Activated T-cell treated with anti-CD3 and anti-CD28 coated beads, Interleukin-2, amount 50 U/mL, for 24 hours (primary cell): ENCODE measurements around the gene RFC1.
"Not testable (repeated sequence)": the region's sequence is repeated elsewhere in the genome, so short reads cannot be mapped to it uniquely, and the experiment has no call there.

Experiments used
- DNase-seq: peaks from one replicate; pipeline ENCODE4 v3.0.0-alpha.2; 2020
- H3K27ac Mint-ChIP-seq: 2 replicates; pipeline ENCODE4 v1.8.0; 2020; ENCODE audit warnings: mild to moderate bottlenecking, mixed read lengths
- H3K27me3 Mint-ChIP-seq: 2 replicates; pipeline ENCODE4 v1.8.0; 2020; ENCODE audit warnings: mixed read lengths
- H3K36me3 Mint-ChIP-seq: 2 replicates; pipeline ENCODE4 v1.8.0; 2020; ENCODE audit warnings: low read depth, mixed read lengths
- H3K4me1 Mint-ChIP-seq: 2 replicates; pipeline ENCODE4 v1.8.0; 2020; ENCODE audit warnings: low read depth, mixed read lengths
- H3K4me3 Mint-ChIP-seq: 2 replicates; pipeline ENCODE4 v1.8.0; 2020; ENCODE audit warnings: mild to moderate bottlenecking, moderate library complexity, mixed read lengths
- H3K9me3 Mint-ChIP-seq: 2 replicates; pipeline ENCODE4 v1.8.0; 2020; ENCODE audit warnings: mixed read lengths

Gene RFC1

DNA sequence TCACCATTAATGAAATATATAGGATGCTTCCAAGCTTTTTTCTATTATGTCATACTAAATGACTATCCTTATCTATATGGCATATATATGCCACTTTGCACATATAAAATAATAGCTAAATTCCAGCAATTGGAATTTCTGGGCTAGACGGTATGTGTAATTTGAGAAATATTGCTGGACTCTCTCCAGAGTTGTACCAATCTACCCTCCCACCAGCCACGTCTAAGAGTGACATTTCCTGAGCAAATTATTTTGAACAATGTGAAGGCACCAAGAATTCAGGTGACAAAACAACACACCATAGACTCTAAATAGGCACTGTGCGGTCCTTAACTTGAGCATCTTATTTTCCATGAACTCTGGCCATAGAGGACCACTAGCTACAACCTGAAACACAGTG lies 62.3 kb downstream of the RFC1 start:
- Mint-ChIP-seq H3K4me3 (no peak overlapping the region), H3K27me3 (no peaks in the 10 kb centered on the region), H3K27ac (no peak overlapping the region), H3K9me3 (no peaks in the 10 kb centered on the region), H3K4me1 (no peaks in the 10 kb centered on the region), H3K36me3 (peaks cover 92% of the 10 kb centered on the region)
- DNase-seq, result no peak

DNA sequence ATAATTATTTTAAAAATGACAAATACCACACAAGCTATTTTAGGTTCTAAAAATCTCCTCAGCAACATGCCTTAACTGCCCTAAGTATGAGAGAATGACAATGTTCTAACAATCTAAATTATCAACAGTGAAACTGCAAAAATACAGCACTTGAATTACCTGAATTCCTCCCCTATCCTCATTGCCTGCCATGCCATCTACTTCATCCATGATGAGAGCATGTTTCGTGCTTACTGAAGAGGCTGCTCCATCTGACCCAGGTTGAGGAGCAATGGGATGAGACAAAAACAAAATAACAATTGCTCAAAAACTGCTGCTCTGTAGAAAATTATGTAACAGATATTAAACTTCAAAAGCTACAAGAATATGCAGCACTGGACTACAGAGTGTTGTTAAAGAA lies 63.3 kb downstream of the RFC1 start:
- no peaks in the 10 kb centered on the region for H3K9me3 Mint-ChIP-seq
- H3K27ac Mint-ChIP-seq, result no peak overlapping the region
- H3K27me3 Mint-ChIP-seq, result no peaks in the 10 kb centered on the region
- H3K4me1 Mint-ChIP-seq, result no peaks in the 10 kb centered on the region
- no peak for DNase-seq
- no peak overlapping the region for H3K4me3 Mint-ChIP-seq
- H3K36me3 Mint-ChIP-seq, result peaks cover 92% of the 10 kb centered on the region

DNA sequence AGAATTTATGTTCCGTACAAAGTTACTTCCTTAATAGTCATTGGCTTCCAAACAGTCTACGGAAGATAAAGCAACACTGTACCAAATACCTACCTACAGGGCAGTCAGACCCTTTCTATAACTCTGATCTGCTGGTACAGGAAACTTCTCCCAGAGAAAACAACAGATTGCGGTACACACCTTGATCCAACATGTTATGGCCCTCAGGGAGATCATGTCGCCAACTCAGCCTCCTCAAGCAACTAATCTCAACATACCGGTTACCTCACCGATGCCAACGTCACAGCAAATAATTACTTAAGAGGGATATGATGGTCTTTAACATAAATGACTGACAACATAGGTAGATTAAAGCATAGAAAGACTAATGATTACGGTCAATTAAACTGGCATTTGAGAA lies 70.4 kb downstream of the RFC1 start:
- Mint-ChIP-seq H3K9me3 (peaks cover 2% of the 10 kb centered on the region), H3K36me3 (peaks cover 85% of the 10 kb centered on the region), H3K4me1 (no peaks in the 10 kb centered on the region), H3K27ac (no peak overlapping the region), H3K4me3 (no peak overlapping the region), H3K27me3 (no peaks in the 10 kb centered on the region)
- no peak for DNase-seq

DNA sequence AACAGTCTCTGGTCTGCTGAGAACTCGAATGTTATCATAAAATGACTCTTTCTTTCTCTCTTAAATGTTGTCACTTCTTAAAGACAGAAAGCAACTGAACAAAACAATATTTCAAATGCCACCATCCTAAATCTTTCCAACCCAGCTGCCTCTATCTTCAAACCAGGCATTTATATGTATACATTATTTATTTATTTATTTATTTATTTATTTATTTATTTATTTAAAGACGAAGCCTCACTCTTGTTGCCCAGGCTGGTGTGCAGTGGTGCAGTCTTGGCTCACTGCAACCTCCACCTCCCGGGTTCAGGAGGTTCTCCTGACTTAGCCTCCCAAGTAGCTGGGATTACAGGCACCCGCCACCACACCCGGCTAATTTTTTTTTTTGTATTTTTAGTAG lies 73.7 kb downstream of the RFC1 start:
- not testable (repeated sequence) for H3K4me3 Mint-ChIP-seq, H3K9me3 Mint-ChIP-seq, H3K27me3 Mint-ChIP-seq, H3K4me1 Mint-ChIP-seq, DNase-seq
- H3K27ac Mint-ChIP-seq, result peak overlapping the region; percentile 35
- peaks cover 85% of the 10 kb centered on the region for H3K36me3 Mint-ChIP-seq

DNA sequence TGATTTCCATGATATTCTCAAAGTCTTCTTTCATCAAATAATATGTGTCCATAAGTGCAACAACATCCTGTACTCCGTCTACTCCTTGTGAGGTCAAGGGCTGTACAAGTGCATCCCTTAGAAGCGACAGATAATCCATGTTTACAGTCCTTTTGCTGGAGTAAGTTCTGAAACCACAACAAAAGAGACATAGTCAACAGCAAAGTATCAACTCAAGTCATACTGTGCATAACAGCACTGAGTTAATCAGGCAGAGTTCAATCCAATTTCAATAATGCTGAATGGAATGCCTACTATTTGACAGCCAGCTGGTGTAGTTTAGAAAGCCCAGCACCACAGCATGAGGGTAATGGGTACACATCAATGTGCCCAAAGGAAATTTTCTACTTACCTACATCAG lies 74.5 kb downstream of the RFC1 start:
- Mint-ChIP-seq H3K27ac (no peak overlapping the region), H3K9me3 (no peaks in the 10 kb centered on the region), H3K4me3 (no peak overlapping the region), H3K27me3 (no peaks in the 10 kb centered on the region), H3K4me1 (no peaks in the 10 kb centered on the region), H3K36me3 (peaks cover 91% of the 10 kb centered on the region)
- DNase-seq, result no peak

DNA sequence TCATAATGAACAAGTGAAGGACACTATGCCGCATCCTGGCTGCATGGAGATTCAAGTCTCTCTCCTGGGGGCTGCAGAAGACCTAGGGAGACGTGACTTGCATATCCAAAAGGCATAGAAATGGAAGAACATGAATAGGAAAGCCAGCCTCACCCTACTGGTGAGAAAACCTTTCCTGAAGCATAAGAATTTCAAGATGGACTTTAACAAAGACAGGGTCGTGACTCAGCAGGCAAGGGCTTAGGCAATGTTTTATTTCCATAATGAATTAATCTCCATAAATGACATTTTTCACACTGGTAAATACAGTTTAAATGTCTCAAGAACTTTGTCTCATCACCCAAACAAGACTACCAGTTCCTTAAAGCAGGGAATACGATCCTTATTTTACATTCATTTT lies 78.9 kb downstream of the RFC1 start:
- no peak for DNase-seq
- peak overlapping the region; percentile 41 for H3K27ac Mint-ChIP-seq
- H3K4me3 Mint-ChIP-seq, result no peak overlapping the region
- no peaks in the 10 kb centered on the region for H3K9me3 Mint-ChIP-seq
- H3K36me3 Mint-ChIP-seq, result peaks cover 86% of the 10 kb centered on the region
- no peaks in the 10 kb centered on the region for H3K27me3 Mint-ChIP-seq
- H3K4me1 Mint-ChIP-seq, result peaks cover 3% of the 10 kb centered on the region

DNA sequence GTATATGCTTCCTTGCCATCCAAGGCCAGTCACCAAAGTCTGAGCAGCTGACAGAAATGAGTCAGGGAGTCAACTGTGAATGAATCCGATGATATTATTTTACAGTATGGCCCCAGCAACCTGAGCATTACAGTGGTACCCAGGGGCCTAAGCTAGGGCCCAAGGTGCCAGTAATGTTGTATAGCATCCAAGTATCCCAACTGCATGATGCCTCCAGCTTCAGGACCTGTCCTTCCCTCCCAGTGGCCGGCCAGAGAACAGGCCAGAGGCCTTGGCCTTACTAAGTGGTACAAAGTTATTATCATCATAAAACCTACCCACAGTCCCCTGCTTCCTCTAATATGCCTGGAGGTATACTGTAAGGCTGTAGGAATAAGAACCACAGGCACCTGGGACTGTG lies 79.9 kb downstream of the RFC1 start:
- H3K4me3 Mint-ChIP-seq, result no peak overlapping the region
- no peaks in the 10 kb centered on the region for H3K9me3 Mint-ChIP-seq
- H3K27ac Mint-ChIP-seq, result peak overlapping the region; percentile 2
- peaks cover 3% of the 10 kb centered on the region for H3K4me1 Mint-ChIP-seq
- peaks cover 77% of the 10 kb centered on the region for H3K36me3 Mint-ChIP-seq
- no peak for DNase-seq
- no peaks in the 10 kb centered on the region for H3K27me3 Mint-ChIP-seq

DNA sequence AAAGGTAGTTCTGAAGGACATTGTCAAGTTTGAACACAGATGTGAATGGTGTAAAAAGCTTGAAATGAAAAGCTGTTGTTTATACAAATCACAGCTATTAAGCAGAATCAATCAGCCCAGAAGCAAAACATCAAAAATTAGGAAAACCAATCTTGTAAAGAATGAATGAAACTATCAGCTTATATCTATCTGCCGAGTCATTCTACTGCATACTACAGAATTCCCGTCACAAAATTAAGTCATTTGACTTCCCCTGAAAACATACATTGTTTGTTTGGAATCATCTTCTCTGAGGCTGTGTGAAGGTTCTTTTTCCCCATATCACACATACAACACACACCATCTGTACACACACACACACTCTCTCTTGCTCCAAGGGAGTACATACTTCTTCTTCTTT lies 80.3 kb downstream of the RFC1 start:
- Mint-ChIP-seq H3K27ac (peak overlapping the region; percentile 2), H3K36me3 (peaks cover 73% of the 10 kb centered on the region), H3K9me3 (no peaks in the 10 kb centered on the region), H3K4me1 (peaks cover 3% of the 10 kb centered on the region), H3K27me3 (no peaks in the 10 kb centered on the region), H3K4me3 (no peak overlapping the region)
- no peak for DNase-seq

DNA sequence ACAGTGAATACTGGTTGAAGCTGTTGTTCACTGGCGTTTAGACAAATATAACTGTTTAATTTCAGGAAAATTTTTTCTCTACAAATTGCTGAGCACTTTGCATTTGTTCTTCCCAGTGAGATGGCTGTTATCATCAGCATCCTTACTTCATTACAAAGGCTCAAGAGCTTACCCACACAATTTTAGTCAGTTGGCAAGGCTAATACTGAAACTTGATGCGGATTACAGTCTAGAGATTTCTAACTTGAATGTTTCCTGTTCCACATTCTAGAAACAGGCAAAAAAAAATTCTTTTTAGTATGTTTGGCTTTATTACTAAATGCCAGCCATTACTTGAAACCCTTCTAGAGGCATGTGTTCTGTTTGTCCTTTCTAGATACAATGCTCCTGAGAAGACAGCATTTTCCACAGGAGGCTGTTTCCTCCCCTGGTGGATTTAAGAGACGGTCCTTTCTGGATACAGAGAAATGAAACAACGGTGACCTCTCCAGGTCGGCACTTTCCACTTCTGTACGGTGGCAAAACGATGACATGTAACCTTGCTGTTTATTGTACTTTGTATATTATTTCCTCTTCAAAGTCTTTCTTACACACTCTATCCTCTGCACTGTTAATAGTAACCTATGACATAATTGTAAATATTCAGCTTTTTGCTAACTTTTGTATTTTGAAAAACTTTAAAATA lies 80.9 kb downstream of the RFC1 start:
- Mint-ChIP-seq H3K27me3 (no peaks in the 10 kb centered on the region), H3K4me1 (peaks cover 3% of the 10 kb centered on the region), H3K4me3 (no peak overlapping the region), H3K36me3 (peaks cover 73% of the 10 kb centered on the region), H3K27ac (peak overlapping the region; percentile 6), H3K9me3 (no peaks in the 10 kb centered on the region)
- no peak for DNase-seq

DNA sequence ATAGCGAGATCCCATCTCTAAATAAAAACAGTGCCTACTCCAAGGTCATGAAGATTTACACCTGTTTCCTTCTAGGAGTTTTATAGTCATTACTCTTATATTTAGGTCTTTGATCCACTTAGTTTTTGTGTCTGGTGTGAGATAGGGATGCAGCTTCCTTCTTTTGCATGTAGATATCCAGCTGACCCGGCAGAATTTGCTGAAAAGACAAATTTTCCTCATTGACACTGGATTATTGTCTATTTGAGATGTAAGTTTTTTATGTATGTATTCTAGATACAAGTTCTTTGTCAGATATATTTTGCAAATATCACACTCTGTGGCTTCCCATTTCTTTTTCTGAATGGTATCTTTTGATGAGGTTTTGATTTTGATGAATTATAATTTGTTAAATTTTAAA lies 85.4 kb downstream of the RFC1 start:
- H3K4me3 Mint-ChIP-seq, result no peak overlapping the region
- peaks cover 3% of the 10 kb centered on the region for H3K4me1 Mint-ChIP-seq
- no peaks in the 10 kb centered on the region for H3K9me3 Mint-ChIP-seq
- H3K27me3 Mint-ChIP-seq, result no peaks in the 10 kb centered on the region
- peaks cover 55% of the 10 kb centered on the region for H3K36me3 Mint-ChIP-seq
- DNase-seq, result no peak
- no peak overlapping the region for H3K27ac Mint-ChIP-seq

DNA sequence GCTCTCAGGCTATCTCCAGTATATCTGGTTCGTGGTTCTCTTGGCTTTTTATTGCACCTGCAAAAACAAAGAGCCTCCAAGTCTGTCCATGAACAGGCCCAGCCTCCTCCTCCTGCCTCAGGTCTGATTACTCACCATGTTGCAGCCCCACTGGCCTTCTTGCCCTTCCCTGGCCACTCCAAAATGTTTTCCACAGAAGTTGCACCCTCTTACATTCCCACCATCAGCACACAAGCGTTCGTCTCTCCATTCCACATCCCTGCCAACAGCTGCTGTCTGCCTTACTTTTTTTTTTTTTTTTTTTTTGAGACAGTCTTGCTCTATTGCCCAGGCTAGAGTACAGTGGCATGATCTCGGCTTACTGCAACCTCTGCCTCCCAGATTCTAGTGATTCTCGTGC lies 86.7 kb downstream of the RFC1 start:
- Mint-ChIP-seq H3K9me3 (no peaks in the 10 kb centered on the region), H3K4me1 (no peaks in the 10 kb centered on the region), H3K27me3 (no peaks in the 10 kb centered on the region), H3K36me3 (peaks cover 55% of the 10 kb centered on the region), H3K4me3 (no peak overlapping the region), H3K27ac (peak overlapping the region; percentile 17)
- DNase-seq, result no peak

DNA sequence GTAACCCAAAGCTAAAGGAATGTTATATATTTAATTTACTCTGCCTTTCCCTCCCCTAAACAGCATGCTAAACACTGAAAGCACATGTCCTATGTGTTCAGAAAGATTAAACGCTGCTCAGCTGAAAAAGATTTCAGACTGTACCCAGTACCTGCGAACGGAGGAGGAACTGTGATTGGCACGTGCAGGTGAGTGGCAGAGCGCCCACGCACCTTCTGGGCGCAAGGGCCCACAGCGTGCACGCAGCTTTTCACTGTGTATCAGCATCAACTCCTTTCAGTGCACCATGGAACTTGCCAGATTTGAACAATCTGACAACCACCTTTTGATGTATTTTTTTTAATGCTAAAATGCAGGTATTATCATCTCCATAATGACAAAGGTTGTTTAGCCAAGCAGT lies 87.7 kb downstream of the RFC1 start:
- H3K27me3 Mint-ChIP-seq, result no peaks in the 10 kb centered on the region
- no peak overlapping the region for H3K4me3 Mint-ChIP-seq
- H3K4me1 Mint-ChIP-seq, result no peaks in the 10 kb centered on the region
- no peak for DNase-seq
- peaks cover 57% of the 10 kb centered on the region for H3K36me3 Mint-ChIP-seq
- H3K9me3 Mint-ChIP-seq, result no peaks in the 10 kb centered on the region
- no peak overlapping the region for H3K27ac Mint-ChIP-seq

DNA sequence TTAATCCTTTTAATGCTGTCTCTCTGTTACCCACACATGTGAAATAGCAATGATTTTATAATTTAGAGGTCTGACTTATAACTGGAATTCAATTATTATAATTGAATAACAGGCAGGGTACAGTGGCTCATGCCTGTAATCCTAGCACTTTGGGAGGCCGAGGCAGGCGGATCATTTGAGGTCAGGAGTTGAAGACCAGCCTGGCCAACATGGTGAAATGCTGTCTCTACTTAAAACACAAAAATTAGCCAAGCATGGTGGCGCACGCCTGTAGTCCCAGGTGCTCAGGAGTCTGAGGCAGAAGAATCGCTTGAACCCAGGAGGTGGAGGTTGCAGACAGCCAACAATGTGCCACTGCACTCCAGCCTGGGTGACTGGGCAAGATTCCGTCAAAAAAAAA lies 88.5 kb downstream of the RFC1 start:
- peaks cover 62% of the 10 kb centered on the region for H3K36me3 Mint-ChIP-seq
- H3K27ac Mint-ChIP-seq, result not testable (repeated sequence)

DNA sequence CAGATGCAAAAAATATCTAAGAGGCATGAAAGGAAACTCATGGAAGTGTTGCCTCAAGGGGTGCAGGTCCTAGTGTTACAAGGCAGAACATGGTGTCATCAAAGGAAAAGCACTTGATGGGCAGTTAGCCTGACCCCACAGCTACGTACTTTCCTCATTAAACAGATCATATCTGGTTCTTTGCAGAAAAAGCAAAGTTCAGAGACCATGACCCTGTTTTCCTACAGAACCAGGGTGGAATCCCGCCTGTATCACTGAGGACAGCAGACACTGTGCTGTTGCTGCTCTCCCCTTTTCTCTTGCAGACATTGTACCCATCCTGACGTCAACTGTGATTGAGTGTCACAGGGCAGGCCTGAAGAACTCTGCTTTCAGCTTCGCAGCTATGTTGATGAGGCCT lies 91.7 kb downstream of the RFC1 start:
- Mint-ChIP-seq H3K9me3 (no peaks in the 10 kb centered on the region), H3K4me1 (no peaks in the 10 kb centered on the region), H3K4me3 (no peak overlapping the region), H3K27ac (no peak overlapping the region), H3K27me3 (no peaks in the 10 kb centered on the region), H3K36me3 (peaks cover 61% of the 10 kb centered on the region)
- DNase-seq, result no peak

More for the DNA sequence above, 88.5 kb downstream of the RFC1 start:
- not testable (repeated sequence) for H3K27me3 Mint-ChIP-seq, H3K9me3 Mint-ChIP-seq, DNase-seq, H3K4me3 Mint-ChIP-seq, H3K4me1 Mint-ChIP-seq

DNA sequence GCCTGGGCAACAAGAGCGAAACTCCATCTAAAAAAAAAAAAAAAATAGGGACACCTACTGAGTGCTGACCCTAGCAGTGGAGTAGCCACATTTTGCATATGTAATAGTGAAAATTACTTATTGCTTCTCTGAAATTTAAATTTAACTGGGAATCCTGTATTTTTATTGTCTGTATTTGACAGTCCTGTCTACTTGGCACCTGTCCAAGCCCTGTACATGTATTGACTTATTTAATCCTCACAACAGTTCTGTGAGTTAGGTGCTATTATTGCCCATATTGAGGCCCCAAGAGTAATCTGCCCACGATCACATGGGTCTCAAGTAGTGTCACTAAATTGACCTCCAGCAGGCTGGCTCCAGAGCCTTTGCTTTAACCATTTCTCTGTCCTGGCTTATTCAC lies 102.3 kb downstream of the RFC1 start:
- no peak overlapping the region for H3K4me3 Mint-ChIP-seq
- H3K4me1 Mint-ChIP-seq, result no peaks in the 10 kb centered on the region
- no peak for DNase-seq
- no peaks in the 10 kb centered on the region for H3K9me3 Mint-ChIP-seq
- no peaks in the 10 kb centered on the region for H3K27me3 Mint-ChIP-seq
- peaks cover 18% of the 10 kb centered on the region for H3K36me3 Mint-ChIP-seq
- H3K27ac Mint-ChIP-seq, result no peak overlapping the region
